OCI-LY3 (cell line): ENCODE results near the gene SH3PXD2A.

Source experiments
- H2AFZ ChIP-seq: fragments of 200-600, 300-600 bp; shearing (Covaris generic); 2 replicates; pipeline ENCODE4 v1.6.0; 2014; ENCODE audit warnings: antibody characterized with exemption, low read depth, low read length
- H3K27ac ChIP-seq: fragments of 200-600, 300-600 bp; sonication (generic); 2 replicates; pipeline ENCODE4 v1.5.1; 2014; ENCODE audit warnings: mild to moderate bottlenecking, low read length, moderate library complexity, mixed read lengths
- H3K27me3 ChIP-seq: fragments of 200-600, 300-600 bp; sonication (generic); 2 replicates; pipeline ENCODE4 v1.6.1; 2014; ENCODE audit warnings: low read depth, low read length, mixed read lengths
- H3K36me3 ChIP-seq: fragments of 200-600, 300-600 bp; sonication (generic); replicated peaks from 2 replicates; pipeline ENCODE3; 2014; ENCODE audit warnings: low read depth, low read length, mixed read lengths
- H3K4me1 ChIP-seq: fragments of 300-600, 200-600 bp; sonication (generic); 2 replicates; pipeline ENCODE4 v1.6.1; 2014; ENCODE audit warnings: low read length, mixed read lengths
- H3K4me2 ChIP-seq: fragments of 200-600, 300-600 bp; sonication (generic); 2 replicates; pipeline ENCODE4 v1.6.1; 2014; ENCODE audit warnings: low read length, mixed read lengths
- H3K4me3 ChIP-seq: fragments of 300-600, 200-600 bp; sonication (generic); 2 replicates; pipeline ENCODE4 v1.5.1; 2014; ENCODE audit warnings: antibody characterized with exemption, mild to moderate bottlenecking, low read length, moderate library complexity
- H3K79me2 ChIP-seq: fragments of 300-600, 200-600 bp; shearing (Covaris generic); 2 replicates; pipeline ENCODE4 v1.6.1; 2014; ENCODE audit warnings: mild to moderate bottlenecking, low read length, mixed read lengths
- H3K9ac ChIP-seq: fragments of 300-600, 200-600 bp; shearing (Covaris generic); 2 replicates; pipeline ENCODE4 v1.6.0; 2014; ENCODE audit warnings: mild to moderate bottlenecking, low read length, moderate library complexity
- H3K9me3 ChIP-seq: fragments of 200-600, 300-600 bp; shearing (Covaris generic); 2 replicates; pipeline ENCODE4 v1.6.1; 2014; ENCODE audit warnings: low read length, mixed read lengths; ENCODE audit not compliant: insufficient read depth
- H4K20me1 ChIP-seq: fragments of 200-600, 300-600 bp; sonication (generic); 2 replicates; pipeline ENCODE4 v1.6.1; 2016; ENCODE audit warnings: low read length, mixed read lengths; ENCODE audit not compliant: insufficient read depth
- CTCF ChIP-seq: fragments of 200-600, 300-600 bp; sonication (generic); IDR thresholded peaks from 2 replicates; pipeline ENCODE4 v1.5.1; 2014; ENCODE audit warnings: antibody characterized with exemption, low read length, low read depth
- EZH2phosphoT487 ChIP-seq: fragments of 200-600 bp; shearing (Covaris generic); IDR thresholded peaks from 2 replicates; pipeline ENCODE4 v1.6.1; 2018; ENCODE audit warnings: antibody characterized with exemption, mixed run types, low read depth

SH3PXD2A gene

GRCh38 chr10:103707956-103708626, 147.3 kb downstream of the SH3PXD2A start:
- TF ChIP-seq EZH2phosphoT487 = no peak
- TF ChIP-seq CTCF = no peak
- Histone ChIP-seq H3K79me2 (no peaks in the 10 kb centered on the region), H3K9ac (no peak overlapping the region), H3K9me3 (no peaks in the 10 kb centered on the region), H3K36me3 (no peaks in the 10 kb centered on the region), H2AFZ (no peak overlapping the region), H3K4me3 (no peak overlapping the region), H3K4me2 (no peak overlapping the region), H3K27ac (no peak overlapping the region), H4K20me1 (no peaks in the 10 kb centered on the region), H3K27me3 (no peaks in the 10 kb centered on the region), H3K4me1 (no peaks in the 10 kb centered on the region; the same call in 1 of the 2 replicates)

- H4K20me1 ChIP-seq = no peaks in the 10 kb centered on the region
- H3K9me3 ChIP-seq = no peaks in the 10 kb centered on the region
- H3K4me1 ChIP-seq = no peaks in the 10 kb centered on the region; the same call in 1 of the 2 replicates
- no peak overlapping the region for H3K9ac ChIP-seq
- no peak for TF ChIP-seq EZH2phosphoT487
- TF ChIP-seq CTCF = no peak
- H3K4me3 ChIP-seq = no peak overlapping the region
- no peaks in the 10 kb centered on the region for H3K79me2 ChIP-seq
- H3K4me2 ChIP-seq = no peak overlapping the region
- H2AFZ ChIP-seq = no peak overlapping the region
- no peaks in the 10 kb centered on the region for H3K36me3 ChIP-seq
- H3K27ac ChIP-seq = no peak overlapping the region
- no peaks in the 10 kb centered on the region for H3K27me3 ChIP-seq
These were observed 148.6 kb downstream of the SH3PXD2A start for GRCh38 chr10:103706762-103707161.

GRCh38 chr10:103706047-103706446, 149.3 kb downstream of the SH3PXD2A start:
- no peak overlapping the region for H3K4me3 ChIP-seq
- TF ChIP-seq CTCF (no peak), EZH2phosphoT487 (no peak)
- H2AFZ ChIP-seq = no peak overlapping the region
- no peak overlapping the region for H3K4me2 ChIP-seq
- no peak overlapping the region for H3K27ac ChIP-seq
- no peaks in the 10 kb centered on the region for H3K36me3 ChIP-seq
- H3K27me3 ChIP-seq = no peaks in the 10 kb centered on the region
- no peak overlapping the region for H3K9ac ChIP-seq
- H3K79me2 ChIP-seq = no peaks in the 10 kb centered on the region
- no peaks in the 10 kb centered on the region for H4K20me1 ChIP-seq
- H3K9me3 ChIP-seq = no peaks in the 10 kb centered on the region
- H3K4me1 ChIP-seq = no peaks in the 10 kb centered on the region; the same call in 1 of the 2 replicates

GRCh38 chr10:103703941-103704919, 151.1 kb downstream of the SH3PXD2A start:
- Histone ChIP-seq H2AFZ (no peak overlapping the region), H3K27me3 (no peaks in the 10 kb centered on the region), H3K4me1 (no peaks in the 10 kb centered on the region; the same call in 1 of the 2 replicates), H3K27ac (no peak overlapping the region), H3K4me2 (no peak overlapping the region), H3K36me3 (no peaks in the 10 kb centered on the region), H3K79me2 (no peaks in the 10 kb centered on the region), H3K9me3 (no peaks in the 10 kb centered on the region), H3K4me3 (no peak overlapping the region), H3K9ac (no peak overlapping the region), H4K20me1 (no peaks in the 10 kb centered on the region)
- TF ChIP-seq EZH2phosphoT487 (no peak), CTCF (no peak)
